SJSA1 (cell line): ENCODE measurements around the gene B4GALT3. TPM values are rescaled to one million over a fixed set of nuclear protein-coding genes. Genes with fewer than 3 reads are reported as not detected.

Experiments used
- DNase-seq, 2 experiments: peaks; one replicate each; pipeline ENCODE4 v3.0.0-alpha.2; 2015 to 2020; ENCODE audit warnings: low spot score in 2 of 2, low read depth in 1 of 2
- H3K27ac ChIP-seq: fragments of 250-450 bp; sonication (Bioruptor Pico); 2 replicates; pipeline ENCODE4 v1.5.1; 2020; ENCODE audit warnings: mild to moderate bottlenecking, moderate library complexity
- H3K27me3 ChIP-seq: fragments of 250-450 bp; sonication (Bioruptor Pico); replicated peaks from 2 replicates; pipeline ENCODE4 v1.5.1; 2020; ENCODE audit warnings: mild to moderate bottlenecking, moderate library complexity
- H3K36me3 ChIP-seq: fragments of 250-450 bp; sonication (Bioruptor Pico); 2 replicates; pipeline ENCODE4 v1.5.1; 2020; ENCODE audit warnings: mild to moderate bottlenecking
- H3K4me1 ChIP-seq: fragments of 250-450 bp; sonication (Bioruptor Pico); replicated peaks from 2 replicates; pipeline ENCODE4 v1.6.1; 2021; ENCODE audit warnings: mild to moderate bottlenecking
- H3K4me3 ChIP-seq: fragments of 250-450 bp; sonication (Bioruptor Pico); 2 replicates; pipeline ENCODE4 v1.5.1; 2020; ENCODE audit warnings: mild to moderate bottlenecking
- H3K9me3 ChIP-seq: fragments of 250-450 bp; sonication (Bioruptor Pico); replicated peaks from 2 replicates; pipeline ENCODE4 v1.5.1; 2020; ENCODE audit warnings: mild to moderate bottlenecking
- total RNA-seq: library from RNA; depleted of rRNA; stranded (reverse); fragments of >200 nt; shearing (Covaris generic); gene quantifications from 2 replicates; pipeline ENCODE4 v1.2.3, GENCODE V29; 2014; rRNA removed

B4GALT3 gene
- total RNA-seq, 1 experiment from 2014 or later = 37.0 TPM

DNA sequence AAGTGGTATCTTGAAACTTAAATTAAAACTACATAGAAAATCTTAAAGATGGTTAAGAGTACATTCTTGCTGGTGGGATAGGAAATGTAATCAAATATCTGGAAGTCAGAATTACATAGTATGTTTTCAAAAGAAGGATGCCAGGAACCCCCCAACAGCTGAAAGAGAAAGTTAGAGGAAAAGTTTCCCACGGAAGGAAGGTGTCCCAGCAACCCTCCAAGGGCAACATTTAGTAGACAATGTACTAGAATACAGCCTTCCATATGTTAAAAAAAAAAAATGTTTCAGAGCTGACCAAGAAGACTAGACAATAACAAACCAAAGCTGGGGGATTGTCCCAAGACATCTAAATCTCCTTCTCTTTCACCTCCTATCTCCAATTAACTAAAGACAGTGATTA, 47.0 kb downstream of the B4GALT3 start:
- H3K9me3 ChIP-seq = no peaks in the 10 kb centered on the region
- H3K27me3 ChIP-seq = no peaks in the 10 kb centered on the region
- peaks cover 59% of the 10 kb centered on the region for H3K36me3 ChIP-seq
- no peak overlapping the region for H3K27ac ChIP-seq
- no peak for DNase-seq
- H3K4me3 ChIP-seq = no peak overlapping the region
- peaks cover 8% of the 10 kb centered on the region for H3K4me1 ChIP-seq

DNA sequence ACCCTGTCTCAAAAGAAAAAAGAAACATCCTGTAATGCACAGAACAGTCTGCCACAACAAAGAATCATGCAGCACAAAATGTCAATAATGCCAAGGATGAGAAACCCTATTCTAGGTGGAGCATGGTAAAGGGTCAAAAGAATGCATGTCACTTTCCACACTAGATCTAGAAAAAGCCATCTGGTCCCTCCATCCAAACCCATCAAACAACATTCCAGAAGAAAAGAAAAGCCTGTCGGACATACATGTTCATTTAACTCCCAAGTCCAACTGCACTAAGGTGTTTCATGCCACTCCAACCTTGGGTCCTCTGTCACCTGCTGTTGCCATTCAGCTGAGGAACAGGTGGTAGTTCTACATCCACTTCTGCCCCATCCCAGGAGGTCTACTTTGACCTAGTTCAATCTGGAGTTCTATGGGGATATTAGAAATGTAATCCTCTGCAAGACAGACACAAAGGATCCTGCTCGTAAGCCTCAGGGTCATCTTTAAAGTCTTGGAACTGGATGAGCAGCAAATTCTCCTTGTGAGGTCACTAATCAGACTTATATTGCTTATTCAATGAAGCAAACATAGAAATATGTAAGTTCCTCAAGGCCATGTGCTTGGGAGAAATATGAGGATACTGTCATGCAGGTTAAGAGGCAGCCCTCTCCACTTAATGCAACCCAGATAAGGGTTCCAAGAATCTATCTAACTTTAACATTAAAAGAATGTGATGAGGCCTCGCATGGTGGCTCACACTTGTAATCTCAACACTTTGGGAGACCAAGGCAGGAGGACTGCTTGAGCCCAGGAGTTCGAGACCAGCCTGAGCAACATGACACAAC, 48.5 kb downstream of the B4GALT3 start:
- Histone ChIP-seq H3K4me3 (no peak overlapping the region), H3K9me3 (no peaks in the 10 kb centered on the region), H3K36me3 (peaks cover 74% of the 10 kb centered on the region), H3K27me3 (no peaks in the 10 kb centered on the region), H3K27ac (no peak overlapping the region), H3K4me1 (peaks cover 3% of the 10 kb centered on the region)
- no peak for DNase-seq

DNA sequence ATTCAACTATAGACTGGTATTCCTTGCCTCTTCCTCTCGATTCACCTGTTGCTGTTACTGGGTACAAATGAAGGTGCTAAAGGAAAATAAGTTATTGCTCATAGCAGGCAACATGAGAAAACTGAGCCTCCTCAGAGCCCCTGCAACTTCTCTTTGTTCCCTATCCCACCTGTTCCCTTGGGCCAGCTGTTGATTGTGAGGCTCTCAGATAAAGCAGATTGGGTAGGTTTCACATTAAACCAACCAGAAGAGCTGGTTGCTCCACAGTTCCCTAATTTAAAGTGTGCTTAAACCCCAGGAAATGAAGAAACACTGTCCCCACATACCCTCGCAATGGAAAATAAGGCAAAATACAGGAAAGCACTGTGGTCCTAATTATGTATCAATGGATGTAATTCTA, 49.7 kb downstream of the B4GALT3 start:
- H3K4me3 ChIP-seq = no peak overlapping the region
- H3K9me3 ChIP-seq = no peaks in the 10 kb centered on the region
- no peaks in the 10 kb centered on the region; the same call in 1 of the 2 replicates for H3K4me1 ChIP-seq
- H3K36me3 ChIP-seq = peaks cover 84% of the 10 kb centered on the region
- H3K27me3 ChIP-seq = no peaks in the 10 kb centered on the region
- no peak for DNase-seq
- no peak overlapping the region for H3K27ac ChIP-seq

DNA sequence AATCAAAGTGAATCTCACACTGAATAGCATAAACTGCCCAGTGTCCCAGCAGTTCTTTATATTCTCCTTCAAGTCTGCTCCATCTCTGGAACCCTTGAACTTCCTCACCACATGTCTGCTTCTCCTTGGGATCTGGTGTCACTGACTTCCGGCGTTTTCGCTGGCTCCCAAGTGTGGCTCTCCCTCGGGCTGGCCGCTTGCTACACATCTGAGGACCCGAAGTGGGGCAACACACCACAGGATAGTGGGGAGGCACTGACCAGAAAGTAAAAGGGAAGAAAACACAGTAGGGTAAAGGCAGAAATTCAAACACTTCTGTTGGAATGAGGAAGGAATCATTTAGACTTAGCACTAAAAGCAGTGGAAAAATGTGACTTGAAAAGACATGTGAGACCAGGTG, 54.3 kb downstream of the B4GALT3 start:
- Histone ChIP-seq H3K27me3 (no peaks in the 10 kb centered on the region), H3K27ac (no peak overlapping the region), H3K9me3 (no peaks in the 10 kb centered on the region), H3K4me1 (peaks cover 20% of the 10 kb centered on the region), H3K4me3 (no peak overlapping the region), H3K36me3 (peaks cover 93% of the 10 kb centered on the region)
- no peak for DNase-seq

DNA sequence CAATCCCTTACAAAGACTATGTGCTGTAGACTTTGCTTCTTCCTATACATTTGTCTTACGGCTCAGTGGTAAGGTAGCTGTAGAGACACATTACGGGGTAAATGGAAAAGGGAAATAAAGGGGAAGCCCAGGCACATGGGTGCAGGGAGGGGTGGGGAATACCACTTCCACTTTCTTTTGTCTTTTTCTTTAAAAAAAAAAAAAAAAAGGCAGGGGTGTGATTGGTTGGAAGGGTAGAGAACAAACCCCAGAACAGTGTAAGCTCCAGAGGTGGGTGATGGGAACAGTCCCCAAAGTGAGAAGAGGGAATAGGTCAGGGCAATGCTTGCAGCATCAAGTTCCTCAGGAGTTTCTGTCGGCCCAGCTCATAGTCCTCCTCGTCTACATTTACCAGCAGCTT, 55.5 kb downstream of the B4GALT3 start:
- H3K4me3 ChIP-seq = no peak overlapping the region
- peaks cover 23% of the 10 kb centered on the region for H3K4me1 ChIP-seq
- H3K27ac ChIP-seq = no peak overlapping the region
- DNase-seq = no peak
- H3K9me3 ChIP-seq = no peaks in the 10 kb centered on the region
- no peaks in the 10 kb centered on the region for H3K27me3 ChIP-seq
- H3K36me3 ChIP-seq = peaks cover 87% of the 10 kb centered on the region

Other genes with a start within 250 kb of the B4GALT3 start
- gene ITLN2, start 222.7 kb downstream of the B4GALT3 start, total RNA-seq = not detected in 2 replicates
- 3.2 and 4.5 TPM in 2 replicates for gene F11R, start 156.4 kb downstream of the B4GALT3 start, total RNA-seq
- 3.1 TPM in 1 of 2 replicates, not detected in the other for gene TSTD1, start 138.5 kb downstream of the B4GALT3 start, total RNA-seq
- 63.2 and 68.1 TPM in 2 replicates for gene USF1, start 131.5 kb downstream of the B4GALT3 start, total RNA-seq
- gene ARHGAP30, start 107.6 kb downstream of the B4GALT3 start, total RNA-seq = not detected in 2 replicates
- 0.21 TPM in 1 of 2 replicates, not detected in the other for gene NECTIN4, start 87.9 kb downstream of the B4GALT3 start, total RNA-seq
- not detected in 2 replicates for gene KLHDC9, start 79.1 kb downstream of the B4GALT3 start, total RNA-seq
- 116 and 194 TPM in 2 replicates for gene PFDN2, start 59.5 kb downstream of the B4GALT3 start, total RNA-seq
- gene NIT1, start 59.4 kb downstream of the B4GALT3 start, total RNA-seq = 16.9 and 19.6 TPM in 2 replicates
- gene DEDD, start 44.8 kb downstream of the B4GALT3 start, total RNA-seq = 16.9 and 26.3 TPM in 2 replicates
- 60.4 and 105 TPM in 2 replicates for gene UFC1, start 23.5 kb downstream of the B4GALT3 start, total RNA-seq
- 3.7 and 4.8 TPM in 2 replicates for gene USP21, start 18.0 kb downstream of the B4GALT3 start, total RNA-seq
- 8.9 and 27.7 TPM in 2 replicates for gene PPOX, start 11.1 kb downstream of the B4GALT3 start, total RNA-seq
- not detected in 2 replicates for gene ADAMTS4, start 21.5 kb upstream of the B4GALT3 start, total RNA-seq
- gene NDUFS2, start 24.9 kb upstream of the B4GALT3 start, total RNA-seq = 76.2 and 84.7 TPM in 2 replicates
- 1.1 TPM in 1 of 2 replicates, not detected in the other for gene FCER1G, start 37.8 kb upstream of the B4GALT3 start, total RNA-seq
- not detected in 2 replicates for gene APOA2, start 46.1 kb upstream of the B4GALT3 start, total RNA-seq
- 8.4 and 9.4 TPM in 2 replicates for gene TOMM40L, start 48.6 kb upstream of the B4GALT3 start, total RNA-seq
- gene NR1I3, start 60.7 kb upstream of the B4GALT3 start, total RNA-seq = not detected in 2 replicates
- not detected in 2 replicates for gene PCP4L1, start 81.2 kb upstream of the B4GALT3 start, total RNA-seq
- gene MPZ, start 132.5 kb upstream of the B4GALT3 start, total RNA-seq = not detected in 2 replicates
- gene SDHC, start 136.9 kb upstream of the B4GALT3 start, total RNA-seq = 20.3 and 35.9 TPM in 2 replicates
- not detected in 2 replicates for gene CFAP126, start 190.4 kb upstream of the B4GALT3 start, total RNA-seq